ENCODE data around the gene SH3RF3.

GRCh38 chr2:109212836-109213563 is 84.0 kb downstream of the SH3RF3 start:
- TF ChIP-seq, protein P1, sequence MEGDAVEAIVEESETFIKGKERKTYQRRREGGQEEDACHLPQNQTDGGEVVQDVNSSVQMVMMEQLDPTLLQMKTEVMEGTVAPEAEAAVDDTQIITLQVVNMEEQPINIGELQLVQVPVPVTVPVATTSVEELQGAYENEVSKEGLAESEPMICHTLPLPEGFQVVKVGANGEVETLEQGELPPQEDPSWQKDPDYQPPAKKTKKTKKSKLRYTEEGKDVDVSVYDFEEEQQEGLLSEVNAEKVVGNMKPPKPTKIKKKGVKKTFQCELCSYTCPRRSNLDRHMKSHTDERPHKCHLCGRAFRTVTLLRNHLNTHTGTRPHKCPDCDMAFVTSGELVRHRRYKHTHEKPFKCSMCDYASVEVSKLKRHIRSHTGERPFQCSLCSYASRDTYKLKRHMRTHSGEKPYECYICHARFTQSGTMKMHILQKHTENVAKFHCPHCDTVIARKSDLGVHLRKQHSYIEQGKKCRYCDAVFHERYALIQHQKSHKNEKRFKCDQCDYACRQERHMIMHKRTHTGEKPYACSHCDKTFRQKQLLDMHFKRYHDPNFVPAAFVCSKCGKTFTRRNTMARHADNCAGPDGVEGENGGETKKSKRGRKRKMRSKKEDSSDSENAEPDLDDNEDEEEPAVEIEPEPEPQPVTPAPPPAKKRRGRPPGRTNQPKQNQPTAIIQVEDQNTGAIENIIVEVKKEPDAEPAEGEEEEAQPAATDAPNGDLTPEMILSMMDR (IDR thresholded peaks at IDR 0.05; ENCODE audit: insufficient read depth, low read depth, low read length): no peak
- no peak for TF ChIP-seq EZH2 (IDR thresholded peaks at IDR 0.05; ENCODE audit: insufficient read depth, low read length)
